Right atrium auricular region (tissue), 2 donors: ENCODE results near the gene POLR2E. TPM values are rescaled to one million over a fixed set of nuclear protein-coding genes. Genes with fewer than 3 reads are reported as not detected.

Source experiments
- DNase-seq: peaks from one replicate; pipeline ENCODE4 v3.0.0-alpha.2; 2019; ENCODE audit warnings: low spot score
- H3K27ac ChIP-seq, 2 donors: fragments of 200-600 bp; sonication (generic); 1 replicate in 1 of 2; 2 replicates in 1 of 2; pipeline ENCODE4 v1.5.1; 2016 to 2019
- H3K27me3 ChIP-seq, 2 donors: fragments of 200-600 bp; sonication (generic); one replicate each; pipeline versions ENCODE4 v1.5.1 to v1.6.0; 2017 to 2019
- H3K36me3 ChIP-seq: fragments of 200-600 bp; sonication (generic); one replicate; pipeline ENCODE4 v1.5.1; 2016
- H3K4me1 ChIP-seq, 2 donors: fragments of 200-600 bp; sonication (generic); one replicate each; pipeline versions ENCODE4 v1.5.1 to v1.6.0; 2017 to 2019
- H3K4me3 ChIP-seq, 2 donors: fragments of 200-600 bp; sonication (generic); 1 replicate in 1 of 2; 2 replicates in 1 of 2; pipeline ENCODE4 v1.5.1; 2017 to 2019; ENCODE audit warnings: mild to moderate bottlenecking in 1 of 2, moderate library complexity in 1 of 2
- H3K9me3 ChIP-seq, 2 donors: fragments of 200-600 bp; sonication (generic); one replicate each; pipeline ENCODE4 v1.5.1; 2019
- total RNA-seq, 2 donors: library from RNA; depleted of rRNA; stranded (reverse); fragments of >200 nt; gene quantifications; one replicate each; pipeline ENCODE4 v1.1.0, GENCODE V29; 2016
- TF ChIP-seq, protein P1 (sequence below), 2 donors: fragments of 200-600 bp; sonication (generic); IDR thresholded peaks; one replicate each; pipeline ENCODE4 v1.5.1; 2019; ENCODE audit warnings: antibody characterized with exemption in 2 of 2

The POLR2E gene
- total RNA-seq, 2 donors from 2014 or later: 149 to 252 TPM

DNA sequence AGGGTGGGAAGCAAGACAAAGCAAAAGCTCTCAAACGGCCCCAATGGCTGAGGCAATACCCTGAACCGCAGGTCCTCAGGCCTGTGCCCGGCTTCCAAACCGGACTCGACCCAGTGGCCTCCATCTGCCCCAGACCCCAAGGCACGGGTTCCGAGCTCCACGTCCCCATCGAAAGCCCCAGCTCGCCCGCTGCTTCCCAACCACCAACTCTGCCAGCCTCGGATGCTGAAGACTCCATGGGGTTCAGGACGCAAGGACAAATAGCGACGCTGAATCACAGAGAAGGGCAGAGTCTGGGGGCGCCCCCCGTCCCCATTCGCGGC lies 559 bp downstream of the POLR2E start:
- peaks cover 0 to 37% of the 10 kb centered on the region in 2 donors for H3K4me1 ChIP-seq
- no peak for DNase-seq
- H3K36me3 ChIP-seq: peaks cover 33% of the 10 kb centered on the region
- H3K27ac ChIP-seq: peak overlapping the region; percentile 76 to 77
- peak overlapping the region; percentile 91 to 98 for H3K4me3 ChIP-seq
- TF ChIP-seq, protein P1, sequence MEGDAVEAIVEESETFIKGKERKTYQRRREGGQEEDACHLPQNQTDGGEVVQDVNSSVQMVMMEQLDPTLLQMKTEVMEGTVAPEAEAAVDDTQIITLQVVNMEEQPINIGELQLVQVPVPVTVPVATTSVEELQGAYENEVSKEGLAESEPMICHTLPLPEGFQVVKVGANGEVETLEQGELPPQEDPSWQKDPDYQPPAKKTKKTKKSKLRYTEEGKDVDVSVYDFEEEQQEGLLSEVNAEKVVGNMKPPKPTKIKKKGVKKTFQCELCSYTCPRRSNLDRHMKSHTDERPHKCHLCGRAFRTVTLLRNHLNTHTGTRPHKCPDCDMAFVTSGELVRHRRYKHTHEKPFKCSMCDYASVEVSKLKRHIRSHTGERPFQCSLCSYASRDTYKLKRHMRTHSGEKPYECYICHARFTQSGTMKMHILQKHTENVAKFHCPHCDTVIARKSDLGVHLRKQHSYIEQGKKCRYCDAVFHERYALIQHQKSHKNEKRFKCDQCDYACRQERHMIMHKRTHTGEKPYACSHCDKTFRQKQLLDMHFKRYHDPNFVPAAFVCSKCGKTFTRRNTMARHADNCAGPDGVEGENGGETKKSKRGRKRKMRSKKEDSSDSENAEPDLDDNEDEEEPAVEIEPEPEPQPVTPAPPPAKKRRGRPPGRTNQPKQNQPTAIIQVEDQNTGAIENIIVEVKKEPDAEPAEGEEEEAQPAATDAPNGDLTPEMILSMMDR (IDR thresholded peaks at IDR 0.05): no peak
- H3K27me3 ChIP-seq: no peaks in the 10 kb centered on the region
- no peaks in the 10 kb centered on the region for H3K9me3 ChIP-seq

DNA sequence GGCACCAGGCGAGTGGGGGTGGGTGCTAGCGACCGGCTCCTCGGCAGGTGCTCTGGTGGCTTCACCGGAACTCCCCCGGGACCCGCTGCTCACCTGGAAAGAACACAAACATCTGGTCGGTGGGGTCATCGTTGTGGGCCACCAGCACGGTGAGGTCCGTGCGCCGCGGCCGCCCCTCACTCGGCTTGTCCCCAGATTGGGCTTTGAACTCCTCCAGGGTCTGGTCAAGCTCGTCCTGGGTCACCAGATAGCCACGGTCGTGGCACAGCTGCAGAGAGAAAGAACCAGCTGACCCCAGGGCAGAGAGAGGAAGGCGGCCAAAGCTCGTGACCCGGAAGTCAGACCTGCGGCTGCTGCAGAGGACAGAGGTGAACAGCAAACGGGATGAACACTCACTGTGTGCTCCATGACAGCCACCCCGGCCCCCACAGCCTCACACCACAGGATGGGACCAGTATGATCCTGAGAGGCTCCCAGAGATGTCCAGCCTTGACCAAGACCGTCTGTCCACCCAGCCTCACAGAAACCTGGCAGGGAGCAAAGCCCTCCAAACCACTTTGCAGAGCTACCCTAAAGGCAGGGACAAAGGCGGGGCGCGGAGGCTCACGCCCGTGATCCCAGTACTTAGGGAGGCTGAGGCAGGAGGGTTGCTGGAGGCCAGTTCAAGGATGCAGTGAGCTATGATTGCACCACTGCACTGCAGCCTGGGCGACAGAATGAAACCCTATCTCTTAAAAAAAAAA lies 1.2 kb downstream of the POLR2E start:
- Histone ChIP-seq H3K36me3 (peaks cover 38% of the 10 kb centered on the region), H3K27me3 (no peaks in the 10 kb centered on the region), H3K4me3 (peak overlapping the region; percentile 91 to 98), H3K4me1 (peaks cover 0 to 37% of the 10 kb centered on the region in 2 donors), H3K27ac (peak overlapping the region in 1 of 2 donors; percentile 77), H3K9me3 (no peaks in the 10 kb centered on the region)
- TF ChIP-seq, protein P1 (IDR thresholded peaks at IDR 0.05): no peak
- DNase-seq: no peak

DNA sequence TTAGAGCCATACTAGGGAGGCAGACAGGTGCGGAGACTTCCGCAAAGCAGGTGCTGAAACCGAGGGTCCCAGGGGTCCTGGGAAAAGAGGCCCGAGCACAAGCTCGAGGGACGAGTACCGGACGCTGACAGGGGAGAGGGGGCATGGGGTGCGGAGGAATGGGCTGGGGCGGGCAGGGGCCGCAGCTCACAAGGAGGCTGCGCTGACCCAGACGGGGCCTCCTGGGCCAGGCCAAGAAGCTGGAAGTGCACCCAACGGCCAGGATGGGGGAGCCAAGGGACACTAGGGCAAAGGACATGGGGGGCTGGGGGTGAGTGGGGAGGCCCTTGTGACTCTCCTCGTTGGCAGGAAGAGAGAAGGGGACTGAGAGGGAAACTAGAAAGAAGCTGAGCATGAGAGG lies 1.8 kb downstream of the POLR2E start:
- Histone ChIP-seq H3K27me3 (no peaks in the 10 kb centered on the region), H3K9me3 (no peaks in the 10 kb centered on the region), H3K4me1 (peaks cover 0 to 37% of the 10 kb centered on the region in 2 donors), H3K4me3 (no peak overlapping the region), H3K36me3 (peaks cover 44% of the 10 kb centered on the region), H3K27ac (no peak overlapping the region)
- no peak for DNase-seq
- TF ChIP-seq, protein P1 (IDR thresholded peaks at IDR 0.05): no peak

DNA sequence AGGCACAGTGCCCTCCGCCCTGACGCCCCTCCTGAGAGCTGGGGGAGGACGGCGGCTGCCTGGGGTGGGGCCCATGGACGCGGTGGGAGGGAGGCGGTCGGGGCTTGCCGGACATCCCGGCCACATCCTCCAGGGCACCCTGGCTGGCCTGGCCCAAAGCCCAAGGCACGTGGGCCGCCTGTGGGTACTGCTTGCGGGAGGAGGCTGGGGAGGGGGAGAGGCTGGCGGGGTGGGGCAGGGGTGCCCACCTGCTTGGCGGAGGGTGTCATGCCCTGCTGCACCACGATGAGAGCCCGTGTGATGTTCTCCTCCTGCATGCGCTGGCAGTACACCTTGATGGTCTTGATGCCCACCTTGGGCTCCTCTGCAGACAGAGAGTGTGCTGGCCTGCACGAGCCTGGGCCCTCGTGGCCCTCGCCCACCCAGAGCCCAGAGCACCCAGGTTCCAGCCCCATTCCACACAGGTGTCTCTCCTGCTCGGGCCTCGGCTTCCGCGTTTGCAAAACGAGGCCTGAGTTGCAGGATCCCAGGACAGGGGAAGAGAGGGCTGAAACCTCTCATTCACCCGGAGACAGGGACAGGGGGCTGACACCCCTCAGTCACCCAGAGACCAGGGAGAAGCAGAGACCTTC lies 3.5 kb downstream of the POLR2E start:
- TF ChIP-seq, protein P1 (IDR thresholded peaks at IDR 0.05): no peak
- no peak for DNase-seq
- H3K36me3 ChIP-seq: peaks cover 46% of the 10 kb centered on the region
- H3K4me1 ChIP-seq: peaks cover 0 to 34% of the 10 kb centered on the region in 2 donors
- no peaks in the 10 kb centered on the region for H3K27me3 ChIP-seq
- H3K4me3 ChIP-seq: no peak overlapping the region
- H3K27ac ChIP-seq: no peak overlapping the region
- H3K9me3 ChIP-seq: no peaks in the 10 kb centered on the region

DNA sequence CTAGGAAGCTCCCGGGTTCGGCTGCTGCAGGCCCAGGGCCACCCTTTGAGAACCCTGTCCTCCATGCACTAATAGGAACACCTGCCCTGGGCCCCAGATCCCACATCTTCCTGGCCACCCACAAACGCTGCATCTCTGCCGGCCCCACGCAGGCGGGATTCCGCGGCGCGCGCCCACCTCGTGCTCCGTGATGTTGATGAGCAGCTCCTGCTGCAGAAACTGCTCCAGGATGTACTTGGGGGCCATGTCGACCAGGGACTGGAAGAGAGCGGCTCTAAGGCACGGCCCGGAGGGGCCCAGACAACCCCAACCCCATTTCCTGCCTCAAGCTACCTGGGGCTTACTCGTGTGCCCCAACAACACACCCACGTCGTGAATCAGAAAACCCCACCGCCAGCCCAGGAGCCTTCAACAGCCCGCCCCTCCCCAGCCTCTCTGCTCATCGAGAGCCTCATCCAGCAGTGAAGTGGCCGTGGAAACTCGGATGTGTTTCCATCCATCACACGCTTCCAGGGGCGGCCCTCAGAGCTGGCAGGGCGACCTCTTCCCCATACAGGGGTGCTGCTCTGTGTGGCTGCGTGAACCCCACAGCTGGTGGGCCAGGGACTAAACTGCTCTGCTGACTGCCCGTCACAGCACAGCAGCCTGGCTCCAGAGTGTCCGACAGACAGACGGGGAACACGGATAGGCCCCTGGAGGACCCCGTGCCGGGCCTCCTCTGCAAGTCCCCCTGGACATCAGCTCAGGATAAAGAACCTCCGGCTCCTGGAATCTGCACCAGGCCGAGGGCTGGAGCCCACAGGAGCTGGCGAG lies 4.2 kb downstream of the POLR2E start:
- no peak overlapping the region for H3K4me3 ChIP-seq
- DNase-seq: no peak
- no peak overlapping the region for H3K27ac ChIP-seq
- H3K36me3 ChIP-seq: peaks cover 46% of the 10 kb centered on the region
- H3K27me3 ChIP-seq: no peaks in the 10 kb centered on the region
- no peaks in the 10 kb centered on the region for H3K9me3 ChIP-seq
- TF ChIP-seq, protein P1 (IDR thresholded peaks at IDR 0.05): no peak
- H3K4me1 ChIP-seq: peaks cover 0 to 34% of the 10 kb centered on the region in 2 donors
